ENCODE data around the gene ATF1. TPM values are rescaled to one million over a fixed set of nuclear protein-coding genes. Genes with fewer than 3 reads are reported as not detected.
A peak's percentile ranks its signal among the peaks of the same experiment; 100 is the strongest.
"Not testable (repeated sequence)": the region's sequence is repeated elsewhere in the genome, so short reads cannot be mapped to it uniquely, and the experiment has no call there.

ATF1 gene
- total and polyA plus RNA-seq, 5 donors = 8.4 to 33.1 (median 23.2) TPM

DNA sequence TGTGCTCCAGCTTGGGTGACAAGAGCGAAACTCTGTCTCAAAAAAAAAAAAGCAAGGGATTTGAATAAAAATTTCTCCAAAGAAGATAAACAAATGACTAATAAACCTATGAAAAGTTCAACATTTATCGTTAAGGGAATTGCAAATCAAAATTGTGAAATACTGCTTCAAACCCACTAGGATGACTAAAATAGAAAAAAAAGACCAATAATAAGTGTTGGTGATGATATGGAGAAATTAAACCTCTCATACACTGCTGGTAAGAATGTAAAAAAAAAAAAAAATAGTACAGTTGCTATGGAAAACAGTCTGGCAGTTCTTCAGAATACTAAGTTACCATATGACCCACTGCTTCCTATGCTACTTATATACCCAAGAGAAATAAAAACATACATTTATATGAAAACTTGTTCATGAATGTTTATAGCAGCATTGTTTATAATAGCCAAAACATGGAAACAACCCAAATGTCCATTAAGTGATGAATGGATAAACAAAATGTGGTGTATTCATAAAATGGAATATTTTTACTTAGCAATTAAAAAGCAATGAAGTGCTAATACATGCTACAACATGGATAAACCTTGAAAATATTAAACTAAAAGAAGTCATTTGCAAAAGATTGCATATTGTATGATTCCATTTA, 39.5 kb downstream of the ATF1 start:
- Histone ChIP-seq H3K4me1 (ENCODE audit: control insufficient read depth, insufficient read depth, low read length) (no peaks in the 10 kb centered on the region), H3K27me3 (ENCODE audit: control insufficient read depth, insufficient read depth) (no peaks in the 10 kb centered on the region), H3K4me3 (ENCODE audit: low read length) (no peak overlapping the region), H3K9me3 (ENCODE audit: control insufficient read depth, low read length) (no peaks in the 10 kb centered on the region), H3K27ac (ENCODE audit: low read length) (no peak overlapping the region)
- no peak for DNase-seq
- ATAC-seq = no peak
- intact Hi-C loops (cut with DNase I) = no loop called here
- 100% methylated on average over 2 of the region's 2 CpGs for WGBS

GRCh38 chr12:50806176-50806575, 42.3 kb downstream of the ATF1 start:
- ATAC-seq = no peak
- H3K4me3 ChIP-seq (ENCODE audit: low read length) = no peak overlapping the region
- intact Hi-C loops (cut with DNase I) = no loop called here
- H3K27ac ChIP-seq (ENCODE audit: low read length) = no peak overlapping the region
- H3K27me3 ChIP-seq (ENCODE audit: control insufficient read depth, insufficient read depth) = no peaks in the 10 kb centered on the region
- H3K4me1 ChIP-seq (ENCODE audit: control insufficient read depth, insufficient read depth, low read length) = no peaks in the 10 kb centered on the region
- no peak for DNase-seq
- 96% methylated on average over 4 of the region's 4 CpGs for WGBS
- no peaks in the 10 kb centered on the region for H3K9me3 ChIP-seq (ENCODE audit: control insufficient read depth, low read length)

- intact Hi-C loops (cut with DNase I); H3K4me3 ChIP-seq (ENCODE audit: low read length); H3K9me3 ChIP-seq (ENCODE audit: control insufficient read depth, low read length); ATAC-seq; DNase-seq; H3K27me3 ChIP-seq (ENCODE audit: control insufficient read depth, insufficient read depth); H3K4me1 ChIP-seq (ENCODE audit: control insufficient read depth, insufficient read depth, low read length); H3K27ac ChIP-seq (ENCODE audit: low read length): not testable (repeated sequence)
- WGBS = 96% methylated on average over 4 of the region's 4 CpGs
Measured at GRCh38 chr12:50809131-50809530, 45.2 kb downstream of the ATF1 start.

GRCh38 chr12:50814921-50815320, 51.0 kb downstream of the ATF1 start:
- H3K9me3 ChIP-seq (ENCODE audit: control insufficient read depth, low read length); H3K4me3 ChIP-seq (ENCODE audit: low read length); H3K27me3 ChIP-seq (ENCODE audit: control insufficient read depth, insufficient read depth); ATAC-seq; intact Hi-C loops (cut with DNase I); H3K27ac ChIP-seq (ENCODE audit: low read length); H3K4me1 ChIP-seq (ENCODE audit: control insufficient read depth, insufficient read depth, low read length); DNase-seq: not testable (repeated sequence)
- WGBS = 97% methylated on average over 7 of the region's 7 CpGs

- Histone ChIP-seq H3K27me3 (ENCODE audit: control insufficient read depth, insufficient read depth) (no peaks in the 10 kb centered on the region), H3K4me3 (ENCODE audit: low read length) (no peak overlapping the region), H3K9me3 (ENCODE audit: control insufficient read depth, low read length) (no peaks in the 10 kb centered on the region), H3K4me1 (ENCODE audit: control insufficient read depth, insufficient read depth, low read length) (no peaks in the 10 kb centered on the region), H3K27ac (ENCODE audit: low read length) (no peak overlapping the region)
- DNase-seq (no peak), ATAC-seq (no peak)
- intact Hi-C loops (cut with DNase I) = loop anchor here in 3 of 4 donors (5.0 to 10.0 kb wide), 3 partner anchors 115 to 525 kb away; partner anchors contain the start of gene CELA1 (in 2 of the 3)
Measured at GRCh38 chr12:50820177-50820576, 56.3 kb downstream of the ATF1 start.

GRCh38 chr12:50822082-50822481, 58.2 kb downstream of the ATF1 start:
- DNase-seq (no peak), ATAC-seq (no peak)
- no peaks in the 10 kb centered on the region for H3K4me1 ChIP-seq (ENCODE audit: control insufficient read depth, insufficient read depth, low read length)
- H3K9me3 ChIP-seq (ENCODE audit: control insufficient read depth, low read length) = no peaks in the 10 kb centered on the region
- no peaks in the 10 kb centered on the region for H3K27me3 ChIP-seq (ENCODE audit: control insufficient read depth, insufficient read depth)
- intact Hi-C loops (cut with DNase I) = loop anchor here in 3 of 4 donors (5.0 to 10.0 kb wide), 3 partner anchors 113 to 523 kb away; partner anchors contain the start of gene CELA1 (in 2 of the 3)
- no peak overlapping the region for H3K27ac ChIP-seq (ENCODE audit: low read length)
- H3K4me3 ChIP-seq (ENCODE audit: low read length) = no peak overlapping the region
- WGBS = 94% methylated on average over 1 of the region's 1 CpG

- H3K27me3 ChIP-seq (ENCODE audit: control insufficient read depth, insufficient read depth); H3K9me3 ChIP-seq (ENCODE audit: control insufficient read depth, low read length); H3K4me3 ChIP-seq (ENCODE audit: low read length); H3K27ac ChIP-seq (ENCODE audit: low read length); ATAC-seq; H3K4me1 ChIP-seq (ENCODE audit: control insufficient read depth, insufficient read depth, low read length): not testable (repeated sequence)
- 85% methylated on average over 11 of the region's 11 CpGs for WGBS
- intact Hi-C loops (cut with DNase I) = loop anchor here in 3 of 4 donors (5.0 to 10.0 kb wide), 3 partner anchors 111 to 521 kb away; partner anchors contain the start of gene CELA1 (in 2 of the 3)
- peak in 1 of 3 donors; percentile 54 for DNase-seq
Measured at GRCh38 chr12:50823724-50824123, 59.8 kb downstream of the ATF1 start.

DNA sequence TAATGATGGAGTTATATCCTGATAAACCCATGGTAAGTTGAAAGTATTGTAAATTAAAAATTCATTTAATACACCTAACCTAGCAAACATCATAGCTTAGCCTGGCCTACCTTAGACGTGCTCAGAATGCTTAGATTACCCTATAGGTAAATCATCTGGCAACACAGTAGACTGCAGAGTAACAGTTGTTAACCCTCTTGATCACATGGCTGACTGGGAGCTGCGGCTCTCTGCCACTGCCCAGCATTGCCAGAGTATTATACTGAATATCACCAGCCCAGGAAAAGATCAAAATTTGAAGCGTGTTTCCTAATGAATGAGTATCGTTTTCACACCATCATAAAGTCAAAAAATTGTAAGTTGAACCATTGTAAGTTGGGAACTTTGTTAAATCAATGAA, 61.0 kb downstream of the ATF1 start:
- intact Hi-C loops (cut with DNase I) = loop anchor here (5.0 to 10.0 kb wide), 6 partner anchors 110 to 520 kb away; partner anchors contain the start of gene CELA1 (in 2 of the 4)
- H3K4me3 ChIP-seq (ENCODE audit: low read length) = no peak overlapping the region
- DNase-seq (no peak), ATAC-seq (peak; percentile 53)
- WGBS = 43% methylated on average over 4 of the region's 4 CpGs
- H3K27me3 ChIP-seq (ENCODE audit: control insufficient read depth, insufficient read depth) = no peaks in the 10 kb centered on the region
- no peaks in the 10 kb centered on the region for H3K9me3 ChIP-seq (ENCODE audit: control insufficient read depth, low read length)
- peak overlapping the region; percentile 62 for H3K27ac ChIP-seq (ENCODE audit: low read length)
- no peaks in the 10 kb centered on the region for H3K4me1 ChIP-seq (ENCODE audit: control insufficient read depth, insufficient read depth, low read length)

- H3K4me3 ChIP-seq (ENCODE audit: low read length) = no peak overlapping the region
- WGBS = 2% methylated on average over 2 of the region's 2 CpGs
- peak; percentile 68 to 82 for ATAC-seq
Measured at GRCh38 chr12:50825372-50825838, 61.5 kb downstream of the ATF1 start.

GRCh38 chr12:50828121-50828520, 64.2 kb downstream of the ATF1 start:
- H3K4me1 ChIP-seq (ENCODE audit: control insufficient read depth, insufficient read depth, low read length) = no peaks in the 10 kb centered on the region
- no peaks in the 10 kb centered on the region for H3K27me3 ChIP-seq (ENCODE audit: control insufficient read depth, insufficient read depth)
- no peak overlapping the region for H3K27ac ChIP-seq (ENCODE audit: low read length)
- intact Hi-C loops (cut with DNase I) = loop anchor here (5.0 to 10.0 kb wide), 6 partner anchors 107 to 517 kb away; partner anchors contain the start of gene CELA1 (in 2 of the 4)
- no peak overlapping the region for H3K4me3 ChIP-seq (ENCODE audit: low read length)
- ATAC-seq = no peak
- 93% methylated on average over 1 of the region's 1 CpG for whole genome bisulfite sequencing
- no peaks in the 10 kb centered on the region for H3K9me3 ChIP-seq (ENCODE audit: control insufficient read depth, low read length)
- no peak for DNase-seq

More at GRCh38 chr12:50825372-50825838, 61.5 kb downstream of the ATF1 start:
- intact Hi-C loops (cut with DNase I) = loop anchor here (5.0 to 10.0 kb wide), 6 partner anchors 109 to 519 kb away; partner anchors contain the start of gene CELA1 (in 2 of the 4)
- Histone ChIP-seq H3K9me3 (ENCODE audit: control insufficient read depth, low read length) (no peaks in the 10 kb centered on the region), H3K4me1 (ENCODE audit: control insufficient read depth, insufficient read depth, low read length) (no peaks in the 10 kb centered on the region), H3K27me3 (ENCODE audit: control insufficient read depth, insufficient read depth) (no peaks in the 10 kb centered on the region), H3K27ac (ENCODE audit: low read length) (no peak overlapping the region)
- DNase-seq = no peak

GRCh38 chr12:50828886-50829285, 65.0 kb downstream of the ATF1 start:
- Histone ChIP-seq H3K27ac (ENCODE audit: low read length) (no peak overlapping the region), H3K9me3 (ENCODE audit: control insufficient read depth, low read length) (no peaks in the 10 kb centered on the region), H3K27me3 (ENCODE audit: control insufficient read depth, insufficient read depth) (no peaks in the 10 kb centered on the region), H3K4me1 (ENCODE audit: control insufficient read depth, insufficient read depth, low read length) (no peaks in the 10 kb centered on the region), H3K4me3 (ENCODE audit: low read length) (no peak overlapping the region)
- DNase-seq (no peak), ATAC-seq (peak in 1 of 2 donors; percentile 26)
- 77% methylated on average over 2 of the region's 2 CpGs for WGBS
- intact Hi-C loops (cut with DNase I) = loop anchor here (5.0 to 10.0 kb wide), 6 partner anchors 106 to 516 kb away; partner anchors contain the start of gene CELA1 (in 2 of the 4)

All from right cardiac atrium (tissue), 5 donors.